GM12891 (cell line): ENCODE data around the gene MED13L.

Source experiments
- PAX5 ChIP-seq: IDR thresholded peaks from 2 replicates; pipeline ENCODE4 v1.6.1; 2011; ENCODE audit warnings: low read length, moderate library complexity, mild to moderate bottlenecking; ENCODE audit not compliant: insufficient read depth, severe bottlenecking
- POLR2A ChIP-seq: IDR thresholded peaks from 2 replicates; pipeline ENCODE4 v1.6.1; 2011; ENCODE audit warnings: low read depth, low read length, control low read depth
- POLR2AphosphoS5 ChIP-seq: IDR thresholded peaks from 2 replicates; pipeline ENCODE4 v1.6.1; 2011; ENCODE audit warnings: low read depth, low read length, control low read depth
- POU2F2 ChIP-seq: IDR thresholded peaks from 2 replicates; pipeline ENCODE4 v1.6.1; 2011; ENCODE audit warnings: low read depth, mild to moderate bottlenecking, control low read depth, low read length, moderate library complexity
- SPI1 ChIP-seq: IDR thresholded peaks from 2 replicates; pipeline ENCODE4 v1.6.1; 2011; ENCODE audit warnings: low read depth, low read length, control low read depth
- TAF1 ChIP-seq: IDR thresholded peaks from 2 replicates; pipeline ENCODE4 v1.6.1; 2011; ENCODE audit warnings: low read depth, low read length, control low read depth

DNA sequence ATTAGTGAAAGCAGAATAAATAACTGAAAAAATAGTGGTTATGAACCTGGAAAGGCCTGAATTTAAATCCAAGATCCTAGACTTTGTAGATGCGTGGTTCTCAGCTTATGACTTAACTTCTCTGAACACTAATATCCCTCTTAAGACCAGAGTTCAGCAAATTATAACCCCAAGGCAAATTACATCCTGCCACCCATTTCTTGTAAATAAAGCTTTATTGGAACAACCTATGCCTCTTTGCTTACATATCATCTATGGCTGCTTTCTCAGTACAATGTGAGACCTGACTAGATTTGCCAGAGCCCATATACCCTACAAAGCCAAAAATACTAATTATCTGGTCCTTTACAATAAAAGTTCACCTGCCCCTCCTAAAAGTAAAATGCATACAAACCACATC, 199.1 kb downstream of the MED13L start:
- no peak for TF ChIP-seq POLR2AphosphoS5
- TF ChIP-seq POLR2A, result no peak
- no peak for TF ChIP-seq SPI1
- TF ChIP-seq TAF1, result no peak
- no peak for TF ChIP-seq PAX5
- no peak for TF ChIP-seq POU2F2
